ENCODE results near the gene TBC1D14. TPM values are rescaled to one million over a fixed set of nuclear protein-coding genes. Genes with fewer than 3 reads are reported as not detected.

Gene TBC1D14
- polyA plus RNA-seq, 3 donors, result 36.3 to 44.7 (median 39.3) TPM

DNA sequence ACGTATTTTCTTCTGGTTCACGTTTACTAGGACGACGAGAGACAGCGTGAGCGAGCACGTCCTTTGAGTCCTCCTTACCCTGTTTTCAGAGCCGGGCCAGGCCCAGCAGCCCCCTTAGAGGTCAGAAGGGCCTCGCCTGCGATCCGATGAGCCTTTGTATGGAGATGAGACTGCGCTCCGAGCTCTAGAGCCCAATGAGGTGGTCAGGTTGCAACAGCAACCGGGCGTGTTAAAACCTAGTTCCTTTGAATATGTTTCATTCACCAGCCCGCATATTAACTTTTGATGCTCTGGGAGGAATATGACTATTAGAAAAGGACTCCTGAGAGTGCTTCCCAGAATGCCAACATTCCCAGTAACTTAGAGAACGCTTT is 77.9 kb downstream of the TBC1D14 start:
- Histone ChIP-seq H3K9me3 (replicated peaks in 1 of 2; ENCODE audit: control insufficient read depth in 1 of 2, insufficient read depth in 1 of 2, low read length in 2 of 2) (no peaks in the 10 kb centered on the region), H3K4me2 (replicated peaks; ENCODE audit: extremely low read depth, low read length, poor library complexity, severe bottlenecking) (peak overlapping the region; percentile 92), H3K36me3 (replicated peaks in 1 of 2; ENCODE audit: control insufficient read depth in 1 of 2, insufficient read depth in 2 of 2, low read length in 2 of 2) (peaks cover 0 to 4% of the 10 kb centered on the region in 2 donors), H3K79me2 (ENCODE audit: insufficient read depth, low read length) (peaks cover 83% of the 10 kb centered on the region), H3K27me3 (ENCODE audit: control insufficient read depth in 2 of 2, insufficient read depth in 2 of 2, low read length in 2 of 2) (no peaks in the 10 kb centered on the region), H3K4me3 (replicated peaks in 1 of 3; ENCODE audit: low read depth in 2 of 3, low read length in 3 of 3) (peak overlapping the region; percentile 53 to 80 (median 68)), H4K20me1 (ENCODE audit: insufficient read depth, low read length) (peaks cover 75% of the 10 kb centered on the region), H3K9ac (ENCODE audit: insufficient read depth, low read length, poor library complexity, severe bottlenecking) (peak overlapping the region; percentile 60), H3K27ac (ENCODE audit: low read depth in 1 of 2, low read length in 2 of 2) (peak overlapping the region; percentile 51 to 66), H2AFZ (ENCODE audit: insufficient read depth, low read depth, low read length, poor library complexity, severe bottlenecking) (peak overlapping the region; percentile 61), H3K4me1 (ENCODE audit: control insufficient read depth in 1 of 2, insufficient read depth in 2 of 2, low read length in 2 of 2) (peaks cover 76 to 86% of the 10 kb centered on the region in 2 donors)
- no peaks in the 10 kb centered on the region for H3K9me3 Mint-ChIP-seq
- TF ChIP-seq, protein P1, sequence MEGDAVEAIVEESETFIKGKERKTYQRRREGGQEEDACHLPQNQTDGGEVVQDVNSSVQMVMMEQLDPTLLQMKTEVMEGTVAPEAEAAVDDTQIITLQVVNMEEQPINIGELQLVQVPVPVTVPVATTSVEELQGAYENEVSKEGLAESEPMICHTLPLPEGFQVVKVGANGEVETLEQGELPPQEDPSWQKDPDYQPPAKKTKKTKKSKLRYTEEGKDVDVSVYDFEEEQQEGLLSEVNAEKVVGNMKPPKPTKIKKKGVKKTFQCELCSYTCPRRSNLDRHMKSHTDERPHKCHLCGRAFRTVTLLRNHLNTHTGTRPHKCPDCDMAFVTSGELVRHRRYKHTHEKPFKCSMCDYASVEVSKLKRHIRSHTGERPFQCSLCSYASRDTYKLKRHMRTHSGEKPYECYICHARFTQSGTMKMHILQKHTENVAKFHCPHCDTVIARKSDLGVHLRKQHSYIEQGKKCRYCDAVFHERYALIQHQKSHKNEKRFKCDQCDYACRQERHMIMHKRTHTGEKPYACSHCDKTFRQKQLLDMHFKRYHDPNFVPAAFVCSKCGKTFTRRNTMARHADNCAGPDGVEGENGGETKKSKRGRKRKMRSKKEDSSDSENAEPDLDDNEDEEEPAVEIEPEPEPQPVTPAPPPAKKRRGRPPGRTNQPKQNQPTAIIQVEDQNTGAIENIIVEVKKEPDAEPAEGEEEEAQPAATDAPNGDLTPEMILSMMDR (IDR thresholded peaks at IDR 0.05), result no peak
- H3K4me1 Mint-ChIP-seq, result peaks cover 86% of the 10 kb centered on the region
- intact Hi-C loops (cut with micrococcal nuclease), result loop anchor here (2.0 to 5.0 kb wide), 6 partner anchors 55 to 270 kb away; partner anchors contain the start of genes TADA2B (in 2 of the 2), BLOC1S4 (in 1 of the 2) and GRPEL1 (in 1 of the 2)
- 0% methylated on average over 9 of the region's 17 CpGs for WGBS (ENCODE audit: insufficient coverage)
- peaks cover 0 to 3% (median 2%) of the 10 kb centered on the region in 3 donors for H3K27me3 Mint-ChIP-seq (ENCODE audit: low read depth in 3 of 3)
- H3K27ac Mint-ChIP-seq, result peak overlapping the region; percentile 78 to 94 (median 91)
- DNase-seq, result no peak
- peak overlapping the region; percentile 92 to 94 for H3K4me3 Mint-ChIP-seq
- peaks cover 10 to 12% of the 10 kb centered on the region in 2 donors for H3K36me3 Mint-ChIP-seq

DNA sequence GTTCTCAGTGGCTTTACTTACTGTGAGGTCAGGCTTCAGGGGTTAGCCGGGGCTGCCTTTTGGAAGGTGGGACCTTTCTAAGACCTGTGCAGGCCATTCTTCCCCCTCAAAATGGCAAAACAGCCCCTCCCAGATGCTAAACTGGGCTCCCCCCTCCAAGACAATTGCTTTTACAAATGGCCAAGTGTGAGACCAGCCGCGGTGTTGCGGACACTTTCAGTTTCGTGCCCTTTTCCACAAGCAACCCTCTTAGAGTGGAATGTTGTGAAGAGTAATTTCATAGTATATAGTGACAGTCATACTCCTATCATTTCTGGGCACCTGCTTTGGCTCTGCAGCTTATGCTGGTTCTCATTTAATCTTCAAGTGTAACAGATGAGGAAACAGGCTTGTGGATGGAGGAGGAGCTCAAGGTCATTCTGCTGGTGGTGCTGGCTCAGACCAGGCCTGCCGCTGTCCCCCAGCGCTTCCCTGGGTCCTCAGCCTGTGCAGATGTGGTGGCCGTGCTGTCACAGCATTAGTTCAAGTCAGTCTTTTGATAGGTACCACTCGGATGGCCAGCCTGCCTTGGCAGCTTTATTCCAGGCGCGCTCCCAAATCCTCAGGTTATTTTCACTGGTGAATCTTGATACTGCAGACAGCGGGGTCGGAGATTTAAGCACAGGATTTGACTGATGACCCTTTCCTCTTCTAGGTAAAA is 78.5 kb downstream of the TBC1D14 start:
- TF ChIP-seq, protein P1 (IDR thresholded peaks at IDR 0.05), result no peak

More for the DNA sequence above, 78.5 kb downstream of the TBC1D14 start:
- H3K9me3 ChIP-seq (replicated peaks in 1 of 2; ENCODE audit: control insufficient read depth in 1 of 2, insufficient read depth in 1 of 2, low read length in 2 of 2), result no peaks in the 10 kb centered on the region
- peaks cover 77% of the 10 kb centered on the region for H4K20me1 ChIP-seq (ENCODE audit: insufficient read depth, low read length)
- peaks cover 82% of the 10 kb centered on the region for H3K4me1 Mint-ChIP-seq
- 97% methylated on average over 7 of the region's 13 CpGs for WGBS (ENCODE audit: insufficient coverage)
- peaks cover 0 to 3% (median 2%) of the 10 kb centered on the region in 3 donors for H3K27me3 Mint-ChIP-seq (ENCODE audit: low read depth in 3 of 3)
- H3K4me2 ChIP-seq (replicated peaks; ENCODE audit: extremely low read depth, low read length, poor library complexity, severe bottlenecking), result peak overlapping the region; percentile 92
- peak overlapping the region; percentile 92 to 94 for H3K4me3 Mint-ChIP-seq
- no peaks in the 10 kb centered on the region for H3K9me3 Mint-ChIP-seq
- DNase-seq, result no peak
- H3K36me3 Mint-ChIP-seq, result peaks cover 13 to 16% of the 10 kb centered on the region in 2 donors
- H3K27ac Mint-ChIP-seq, result peak overlapping the region in 4 of 7 donors; percentile 31 to 94 (median 92)
- H3K36me3 ChIP-seq (replicated peaks in 1 of 2; ENCODE audit: control insufficient read depth in 1 of 2, insufficient read depth in 2 of 2, low read length in 2 of 2), result peaks cover 0 to 8% of the 10 kb centered on the region in 2 donors
- H3K27ac ChIP-seq (ENCODE audit: low read depth in 1 of 2, low read length in 2 of 2), result no peak overlapping the region
- H2AFZ ChIP-seq (ENCODE audit: insufficient read depth, low read depth, low read length, poor library complexity, severe bottlenecking), result no peak overlapping the region
- no peak overlapping the region for H3K9ac ChIP-seq (ENCODE audit: insufficient read depth, low read length, poor library complexity, severe bottlenecking)
- intact Hi-C loops (cut with micrococcal nuclease), result loop anchor here in 1 of 2 donors (5.0 kb wide), 3 partner anchors 54 to 271 kb away; partner anchors contain the start of genes BLOC1S4 and TADA2B
- H3K79me2 ChIP-seq (ENCODE audit: insufficient read depth, low read length), result peaks cover 85% of the 10 kb centered on the region
- H3K4me1 ChIP-seq (ENCODE audit: control insufficient read depth in 1 of 2, insufficient read depth in 2 of 2, low read length in 2 of 2), result peaks cover 73 to 87% of the 10 kb centered on the region in 2 donors
- peak overlapping the region in 1 of 3 experiments; percentile 80 for H3K4me3 ChIP-seq (replicated peaks in 1 of 3; ENCODE audit: low read depth in 2 of 3, low read length in 3 of 3)
- H3K27me3 ChIP-seq (ENCODE audit: control insufficient read depth in 2 of 2, insufficient read depth in 2 of 2, low read length in 2 of 2), result no peaks in the 10 kb centered on the region

Data from CD14-positive monocyte (primary cell).